Measurements from ENCODE around the gene MOB3C.

The MOB3C gene

DNA sequence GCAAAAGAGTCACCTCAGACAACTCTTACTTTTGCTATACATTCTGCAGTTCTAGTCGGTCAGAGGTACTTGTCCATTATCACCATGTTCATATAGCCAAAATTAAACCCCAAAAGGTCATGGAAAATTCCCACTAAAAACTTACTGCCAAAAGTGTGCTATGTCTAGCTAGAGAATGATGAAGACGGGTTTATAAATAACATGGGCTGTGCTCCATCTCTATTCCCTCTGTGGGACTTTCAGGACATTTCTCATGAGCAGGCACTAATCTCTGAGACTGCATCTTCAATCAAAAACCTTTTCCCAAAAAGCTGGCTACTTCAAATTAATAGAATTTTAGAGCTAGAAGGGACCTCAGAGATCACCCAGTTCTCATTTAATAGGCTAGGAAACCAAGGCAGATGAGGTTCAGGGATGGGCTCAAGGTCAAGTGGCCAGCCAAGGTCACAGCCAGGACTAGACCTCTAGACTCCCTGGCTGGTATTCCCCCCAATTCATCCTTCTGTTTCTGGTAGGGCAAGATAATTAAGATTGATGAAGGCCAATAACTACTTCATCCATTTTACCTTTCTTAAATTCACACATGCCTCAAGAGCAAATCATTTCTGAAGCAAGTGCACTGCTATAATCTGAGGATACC lies 21.0 kb upstream of the MOB3C start:
- DNase-seq = no peak

- no peak for DNase-seq
Measured at GRCh38 chr1:46635205-46635604, 18.6 kb upstream of the MOB3C start.

DNA sequence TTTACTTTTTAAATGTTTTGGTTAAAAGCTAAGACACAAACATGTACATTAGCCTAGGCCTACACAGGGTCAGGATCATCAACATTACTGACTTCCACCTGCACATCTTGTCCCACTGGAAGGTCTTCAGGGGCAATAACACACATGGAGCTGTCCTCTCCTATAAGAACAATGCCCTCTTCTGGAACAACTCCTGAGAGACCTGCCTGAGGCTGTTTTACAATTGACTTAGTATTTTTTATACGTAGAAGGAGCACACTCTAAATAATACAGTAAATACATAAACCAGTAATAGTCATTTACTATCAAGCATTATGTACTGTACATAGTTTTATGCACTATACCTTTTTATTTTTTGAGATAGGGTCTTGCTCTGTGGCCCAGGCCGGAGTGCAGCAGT lies 14.1 kb upstream of the MOB3C start:
- no peak for DNase-seq

- DNase-seq = no peak
Measured at GRCh38 chr1:46623743-46624644, 7.4 kb upstream of the MOB3C start.

GRCh38 chr1:46622344-46622743 lies 5.7 kb upstream of the MOB3C start:
- DNase-seq = no peak

DNA sequence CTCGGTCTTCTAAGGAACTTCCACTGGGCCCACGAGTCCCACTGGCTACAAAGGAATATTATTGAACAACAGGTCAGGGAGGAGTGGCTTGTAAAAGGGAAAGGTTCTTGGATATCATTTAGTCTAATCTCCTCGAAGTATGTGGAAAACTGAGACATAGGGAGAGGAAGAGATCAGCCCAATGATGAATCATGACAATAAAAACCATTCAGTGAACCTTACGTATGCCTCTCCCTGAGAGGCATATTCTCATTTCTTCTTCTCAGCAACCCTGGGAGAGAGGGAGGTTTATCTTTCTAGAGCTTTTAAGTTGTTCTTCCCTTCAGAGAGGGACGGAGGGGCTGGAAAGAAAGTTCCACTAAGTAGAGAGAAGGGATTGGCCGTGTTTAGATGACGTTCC lies 5.3 kb upstream of the MOB3C start:
- no peak for DNase-seq

DNA sequence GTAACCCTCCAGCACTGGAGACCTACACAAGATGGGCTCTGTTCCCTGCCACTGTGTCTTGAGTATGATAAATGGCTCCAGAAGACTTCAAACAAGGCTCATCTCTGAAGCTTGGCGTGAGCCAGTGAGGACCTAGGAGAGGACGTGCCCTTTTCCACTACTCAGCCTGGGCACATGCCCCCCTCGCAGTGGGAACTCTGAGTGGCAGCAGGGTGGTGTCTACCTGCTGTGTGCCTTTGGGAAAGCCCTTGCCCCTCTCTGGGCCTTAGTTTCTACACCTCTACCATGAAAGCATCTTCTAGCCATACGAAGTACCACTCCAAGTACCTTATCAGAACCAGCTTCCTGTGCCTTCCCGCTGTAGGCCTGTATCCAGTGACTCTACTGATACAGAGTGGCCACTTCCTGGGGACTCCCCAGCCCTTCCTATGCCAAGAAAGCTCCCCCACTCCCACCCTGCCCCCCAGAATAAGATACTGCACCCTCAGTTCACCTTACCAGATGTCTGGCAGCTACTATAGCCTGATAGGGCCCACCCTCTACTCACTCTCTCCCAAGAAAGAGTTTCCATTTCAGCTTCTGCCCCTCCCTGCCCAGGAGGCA lies 3.1 kb upstream of the MOB3C start:
- DNase-seq = no peak

DNA sequence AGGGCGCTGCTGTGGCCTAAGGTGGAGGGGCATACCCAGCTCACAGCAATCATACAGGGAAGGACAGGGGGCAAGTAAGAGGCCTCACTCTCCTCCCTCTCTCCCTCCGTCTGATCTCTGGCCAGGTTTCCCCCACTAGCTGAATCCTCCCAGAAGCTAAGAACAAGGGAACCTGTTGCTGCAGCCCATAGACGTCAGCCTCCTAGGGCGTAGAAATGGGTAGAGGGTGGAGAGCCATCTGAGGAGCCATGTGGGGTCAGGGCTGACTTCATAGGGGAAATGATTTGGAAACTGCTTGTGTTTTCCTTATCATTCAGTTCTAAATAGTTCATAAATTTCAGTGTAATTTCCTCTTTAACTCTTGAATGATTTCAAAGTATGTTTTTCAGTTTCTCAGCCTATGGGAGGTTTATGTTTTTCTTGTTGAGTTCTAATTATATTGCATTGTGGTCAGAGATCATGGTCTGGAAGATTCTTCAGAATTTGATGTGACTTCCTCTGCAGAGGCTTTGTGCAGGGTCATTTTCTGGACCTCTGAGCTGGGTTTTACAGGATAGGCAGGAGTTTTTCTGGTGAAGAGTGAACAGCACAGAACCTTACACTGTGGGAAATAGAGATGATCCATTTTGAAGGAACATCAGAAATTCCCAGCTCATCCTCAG lies 2.3 kb upstream of the MOB3C start:
- DNase-seq = no peak

DNA sequence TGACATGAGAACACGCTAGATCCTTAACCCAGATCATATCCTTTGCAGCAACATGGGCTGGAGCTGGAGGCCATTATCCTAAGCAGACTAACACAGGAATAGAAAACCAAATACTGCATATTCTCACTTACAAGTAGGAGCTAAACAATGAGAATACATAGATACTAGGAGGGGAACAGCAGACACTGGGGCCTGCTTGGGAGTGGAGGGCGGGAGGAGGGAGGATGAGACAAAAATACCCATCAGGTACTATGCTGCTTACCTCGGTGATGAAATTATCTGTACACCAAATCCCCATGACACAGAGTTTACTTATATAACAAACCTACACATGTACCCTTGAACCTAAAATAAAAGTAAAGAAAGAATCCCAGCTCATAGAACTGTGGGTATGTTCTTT lies 1.2 kb upstream of the MOB3C start:
- DNase-seq = no peak

DNA sequence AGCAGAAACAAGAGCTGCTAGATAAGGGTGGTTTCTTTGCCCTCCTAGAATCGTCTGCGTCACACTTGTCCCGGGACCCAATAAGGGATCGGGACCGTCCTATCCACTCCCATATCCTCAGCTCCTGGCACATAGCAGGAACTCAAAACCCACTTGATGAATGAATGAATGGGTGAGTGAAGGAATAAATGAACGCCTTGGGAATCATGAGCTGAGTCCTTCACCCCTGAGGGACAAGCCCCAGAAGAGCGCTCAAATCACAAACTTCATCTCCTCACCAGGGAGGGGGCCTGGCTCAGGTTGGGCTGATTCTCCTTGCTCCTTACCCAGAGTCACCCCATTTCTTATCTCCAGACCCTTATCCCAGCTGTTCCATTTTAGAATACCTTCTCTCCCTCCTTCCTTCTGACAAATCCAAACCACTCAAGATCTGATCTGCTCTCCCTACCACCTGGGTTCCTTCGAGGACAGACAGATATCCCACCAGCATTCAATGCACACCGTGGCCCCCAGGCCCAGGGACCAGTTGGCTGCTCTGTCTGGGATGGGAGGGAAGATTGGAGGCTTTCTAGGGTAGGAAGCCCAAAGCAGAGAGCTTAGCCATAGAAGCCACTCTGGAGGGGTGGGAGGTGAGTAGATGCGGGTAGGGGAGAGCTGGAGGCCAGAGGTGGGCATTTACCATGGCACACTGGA lies 643 bp upstream of the MOB3C start:
- DNase-seq = no peak

- DNase-seq = no peak
Measured at GRCh38 chr1:46615735-46616134, 876 bp downstream of the MOB3C start.

- no peak for DNase-seq
Measured at GRCh38 chr1:46615088-46615487, 1.5 kb downstream of the MOB3C start.

DNA sequence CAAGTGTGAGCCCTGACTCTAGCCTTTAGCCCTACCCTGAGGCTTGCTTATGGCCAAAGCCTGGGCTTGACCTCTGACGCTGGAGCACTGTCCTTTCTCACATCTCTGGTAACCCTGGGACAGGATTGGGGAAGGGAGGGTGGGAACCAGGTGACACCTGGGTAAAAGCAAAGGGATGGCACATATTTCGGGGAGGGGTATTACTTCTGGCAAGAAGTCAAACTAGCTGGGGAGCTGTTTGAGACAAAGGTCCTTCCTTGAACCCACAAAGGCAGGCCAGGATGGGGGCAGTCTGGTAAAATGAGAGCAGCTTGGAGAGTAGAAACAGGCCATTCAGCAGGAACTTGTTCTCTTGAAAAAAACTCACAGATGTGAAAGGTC lies 2.0 kb downstream of the MOB3C start:
- no peak for DNase-seq

GRCh38 chr1:46613661-46614603 lies 2.7 kb downstream of the MOB3C start:
- peak; percentile 19 for DNase-seq

DNA sequence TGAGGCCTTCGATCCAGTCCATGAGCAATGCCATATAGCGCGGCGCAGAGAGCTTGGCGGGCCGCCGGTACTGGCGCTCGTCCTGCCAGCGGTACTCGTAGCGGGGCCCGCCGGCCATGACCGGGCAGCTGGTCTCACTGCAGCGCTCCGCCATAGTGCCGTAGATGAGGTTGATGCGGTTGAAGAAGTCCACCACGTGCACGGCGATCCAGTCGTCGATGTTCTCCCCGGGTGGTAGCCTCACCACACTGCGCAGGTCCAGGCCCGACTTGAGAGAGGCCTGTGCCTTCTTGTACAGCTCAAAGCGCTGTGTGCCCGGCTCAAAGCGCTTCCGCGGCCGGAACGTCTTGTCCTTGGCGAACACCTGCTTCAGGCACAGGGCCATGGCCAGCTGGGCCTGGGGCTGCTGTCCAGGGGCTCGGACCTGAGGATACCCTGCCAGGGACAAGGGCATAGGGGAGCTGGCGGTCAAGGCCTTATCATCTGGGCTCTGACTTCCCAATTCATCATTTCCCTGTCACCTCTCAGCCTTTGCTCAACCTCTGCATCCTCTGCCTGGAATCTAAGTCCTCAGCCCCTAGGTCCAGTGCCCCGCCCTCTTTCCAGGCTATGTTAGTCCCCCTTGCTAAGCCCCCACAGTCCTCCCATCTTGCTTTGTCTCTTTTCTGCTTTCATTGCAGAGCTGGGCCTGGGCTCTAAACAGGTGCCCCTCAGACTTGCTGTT lies 3.5 kb downstream of the MOB3C start:
- no peak for DNase-seq

GRCh38 chr1:46611691-46612221 lies 4.9 kb downstream of the MOB3C start:
- DNase-seq = no peak

- DNase-seq = no peak
Measured at GRCh38 chr1:46607345-46608130, 9.1 kb downstream of the MOB3C start.

DNA sequence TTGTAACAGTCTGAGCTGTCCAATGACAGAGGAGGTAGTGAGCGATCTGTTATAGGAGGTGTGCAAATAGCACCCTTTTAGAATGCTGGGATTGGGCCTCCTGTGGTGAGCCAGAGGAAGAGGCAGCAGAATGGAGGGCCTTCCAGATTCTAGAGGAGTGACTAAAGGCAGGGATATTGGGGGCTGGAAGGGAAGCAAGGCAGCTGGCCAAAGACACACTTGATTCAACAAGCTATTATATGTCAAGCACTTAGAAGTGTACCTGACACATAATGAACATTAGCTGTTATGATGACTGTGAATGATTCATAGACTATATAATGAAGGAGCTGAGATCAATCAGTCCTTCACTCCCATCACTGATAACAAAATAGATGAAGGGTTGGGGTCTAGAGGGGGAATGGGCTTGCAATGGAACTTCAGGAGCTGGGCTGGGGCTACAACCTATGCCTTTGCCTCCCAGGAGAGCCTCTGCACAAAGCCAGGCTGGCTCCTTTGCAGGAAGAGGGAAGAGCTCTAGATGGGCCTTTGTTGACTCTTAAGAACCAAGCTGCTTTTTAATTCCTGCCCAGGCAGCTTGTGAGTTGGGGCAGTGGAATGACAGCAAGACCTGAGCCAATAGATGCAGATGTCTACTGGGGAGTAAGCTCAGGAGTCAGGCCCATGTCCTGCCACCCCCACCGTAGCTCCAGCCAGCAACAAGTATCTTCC lies 10.2 kb downstream of the MOB3C start:
- no peak for DNase-seq

- peak; percentile 18 for DNase-seq
Measured at GRCh38 chr1:46605232-46605631, 11.4 kb downstream of the MOB3C start.
